GM18858 (cell line): ENCODE data around the gene GALNT1.

Source experiments
- ATAC-seq: cut with Tn5 transposase; IDR thresholded peaks from one replicate; pipeline ENCODE4 v1.9.1; 2021; ENCODE audit not compliant: unreplicated experiment

GALNT1 gene

DNA sequence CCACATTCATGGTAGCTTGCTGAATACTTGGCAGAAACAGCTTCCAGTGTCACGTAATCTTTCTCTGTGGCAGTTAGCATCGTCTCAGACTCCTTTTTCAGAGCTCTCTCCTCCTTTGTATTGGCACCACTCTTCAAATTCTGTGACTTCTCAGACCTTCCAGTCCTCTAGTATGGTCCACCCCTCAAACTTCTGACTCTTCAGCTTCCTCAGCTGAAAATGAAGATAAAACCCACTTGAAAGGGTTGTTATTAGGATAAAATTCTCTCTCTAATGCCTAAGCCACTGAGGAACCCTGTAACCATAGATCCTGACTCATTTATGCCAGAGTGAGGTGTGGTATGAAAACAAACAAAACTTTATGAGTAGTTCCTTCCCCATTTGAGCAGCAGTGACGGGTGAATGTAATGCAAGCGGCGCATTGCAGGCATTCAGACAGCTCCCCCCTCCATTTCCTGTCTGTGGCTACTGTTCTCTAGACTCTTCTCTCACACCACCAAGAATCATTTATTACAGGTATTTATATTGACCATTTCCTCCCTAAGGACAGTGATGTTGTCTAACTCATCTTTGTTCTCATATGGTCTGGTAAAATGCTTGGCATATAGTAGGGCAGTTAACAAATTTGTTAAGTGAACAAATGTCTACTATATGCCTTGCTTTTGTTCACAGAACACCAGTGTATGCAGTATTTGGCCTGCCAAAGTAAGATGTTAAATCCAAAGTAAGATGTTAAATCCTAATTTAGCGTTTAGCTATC, 35.3 kb downstream of the GALNT1 start:
- ATAC-seq = peak; percentile 97

DNA sequence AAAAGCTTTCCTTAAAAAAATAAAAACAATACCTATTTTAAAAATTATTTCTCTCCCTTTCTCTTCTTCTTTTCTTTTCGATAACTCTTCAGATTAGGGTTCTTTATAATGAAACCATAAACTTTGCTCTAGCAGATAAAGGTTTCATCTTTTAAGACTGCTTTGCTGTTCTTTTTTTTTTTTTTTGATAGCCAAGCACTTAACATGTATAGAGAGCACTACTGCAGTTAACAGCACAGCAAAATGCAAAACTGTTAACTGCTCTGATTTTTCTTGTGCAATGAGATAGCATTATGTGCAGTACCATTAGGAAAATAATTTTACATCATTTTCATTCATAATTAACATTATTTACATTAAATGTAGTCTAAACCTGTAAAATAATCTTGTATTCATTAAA, 36.3 kb downstream of the GALNT1 start:
- no peak for ATAC-seq

DNA sequence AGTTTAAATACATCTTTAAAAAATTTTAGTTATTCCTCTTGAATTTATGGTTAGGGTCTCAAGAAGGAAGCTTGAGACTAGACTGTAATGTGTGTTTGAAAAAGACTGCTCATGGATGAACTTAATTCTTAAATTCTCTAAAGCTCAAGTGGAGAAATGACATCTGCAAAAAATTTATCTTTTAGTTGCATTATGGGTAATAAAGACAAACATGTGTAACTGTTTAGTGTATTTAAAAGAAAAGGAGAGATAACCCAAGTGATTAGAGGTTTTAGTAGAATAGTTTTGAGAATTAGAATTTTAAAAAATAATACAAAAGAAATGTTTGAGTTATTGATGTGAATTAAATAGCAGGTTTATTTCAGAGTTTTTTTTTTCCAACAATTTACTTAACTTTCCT, 36.7 kb downstream of the GALNT1 start:
- ATAC-seq = no peak

DNA sequence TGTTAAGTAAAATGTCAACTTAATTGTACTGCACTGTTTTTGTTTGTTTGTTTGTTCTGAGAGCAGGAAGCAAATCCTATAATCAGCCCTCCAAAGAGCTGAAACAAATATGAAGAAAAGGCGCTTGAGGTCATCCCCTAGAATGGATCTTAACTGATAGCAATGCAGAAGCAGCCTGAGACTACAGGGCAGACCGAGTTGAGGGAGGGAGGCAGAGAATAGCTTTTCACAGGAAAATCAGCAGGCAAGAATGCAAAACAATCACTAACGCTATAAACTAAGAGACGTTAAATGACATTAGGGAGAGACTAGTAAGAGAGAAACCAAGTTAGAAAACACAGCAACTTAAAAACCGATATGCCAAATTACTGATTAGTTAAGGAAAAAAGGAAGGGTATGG, 37.2 kb downstream of the GALNT1 start:
- ATAC-seq = no peak

DNA sequence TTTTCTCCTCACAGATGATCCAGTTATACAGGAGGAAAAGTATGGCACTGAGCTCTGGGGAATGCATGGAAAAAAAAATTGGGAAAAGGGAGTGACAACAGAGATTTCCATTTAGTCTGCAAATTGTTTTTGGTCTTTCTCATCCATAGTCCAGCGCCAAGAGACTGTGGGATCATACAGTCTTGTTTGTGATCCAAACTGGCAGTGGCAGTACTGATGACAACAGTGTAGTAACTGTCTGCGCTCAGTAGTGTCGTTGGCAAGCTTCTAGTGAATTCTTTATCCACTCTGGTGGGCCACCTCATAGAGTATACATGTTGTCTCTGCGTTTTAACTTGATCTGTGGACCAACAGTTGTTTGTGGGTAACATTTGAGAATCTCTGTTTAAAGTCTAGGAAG, 37.9 kb downstream of the GALNT1 start:
- no peak for ATAC-seq

DNA sequence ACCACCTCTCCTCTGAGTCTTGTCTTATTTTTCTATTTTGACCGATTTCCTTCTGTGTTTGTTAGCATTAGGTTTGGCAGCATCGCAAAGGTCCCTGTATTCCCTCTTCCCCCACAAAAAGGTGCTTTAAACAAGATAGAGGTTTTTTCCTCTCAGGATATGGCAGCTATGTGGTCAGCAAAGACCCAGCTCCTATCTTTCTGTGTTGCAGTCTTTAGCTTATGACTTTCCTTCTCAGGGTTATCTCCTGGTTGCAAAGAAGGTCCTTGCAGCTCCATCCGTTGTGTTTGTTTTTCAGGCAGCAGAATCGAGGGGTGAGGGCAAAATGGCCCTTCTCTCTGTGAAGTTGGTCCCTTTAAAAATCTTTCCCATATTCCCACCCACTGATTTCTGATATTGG, 38.4 kb downstream of the GALNT1 start:
- no peak for ATAC-seq

DNA sequence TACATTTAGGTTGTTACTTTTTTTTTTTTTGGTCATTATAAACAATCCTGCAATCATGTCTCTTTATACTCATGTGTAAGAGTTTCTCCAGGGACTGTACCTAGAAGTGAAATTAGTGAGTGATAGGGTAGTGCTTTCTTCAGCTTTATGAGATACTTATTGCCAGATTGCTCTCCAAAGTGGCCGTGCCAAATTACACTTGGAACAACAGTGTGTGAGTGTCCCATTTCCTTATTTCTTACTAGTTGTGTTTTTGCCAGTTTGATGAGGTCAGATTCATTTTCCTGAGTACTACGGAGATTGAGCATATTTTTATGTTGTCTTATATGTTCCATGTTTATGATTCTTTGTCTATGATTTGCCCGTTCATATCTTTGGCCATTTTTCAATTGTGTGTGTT, 39.2 kb downstream of the GALNT1 start:
- no peak for ATAC-seq

DNA sequence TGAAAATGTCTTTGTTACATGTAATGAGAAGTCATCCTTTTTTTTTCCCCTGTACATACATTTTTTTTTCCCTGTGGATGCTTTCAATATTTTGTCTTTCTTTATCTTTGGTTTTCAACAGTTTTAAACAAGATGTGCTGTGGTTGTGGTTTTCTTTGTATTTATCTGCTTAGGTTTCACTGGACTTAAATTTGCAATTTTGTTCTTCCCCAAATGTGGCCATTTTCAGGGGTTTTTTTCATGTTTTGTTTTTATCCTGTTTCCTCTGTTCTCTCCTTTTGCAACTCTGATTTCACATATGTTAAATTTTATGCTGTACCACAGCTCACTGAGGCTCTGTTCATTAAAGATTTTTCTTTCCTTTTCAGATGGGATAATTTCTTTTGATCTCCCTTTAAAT, 41.7 kb downstream of the GALNT1 start:
- ATAC-seq = no peak

DNA sequence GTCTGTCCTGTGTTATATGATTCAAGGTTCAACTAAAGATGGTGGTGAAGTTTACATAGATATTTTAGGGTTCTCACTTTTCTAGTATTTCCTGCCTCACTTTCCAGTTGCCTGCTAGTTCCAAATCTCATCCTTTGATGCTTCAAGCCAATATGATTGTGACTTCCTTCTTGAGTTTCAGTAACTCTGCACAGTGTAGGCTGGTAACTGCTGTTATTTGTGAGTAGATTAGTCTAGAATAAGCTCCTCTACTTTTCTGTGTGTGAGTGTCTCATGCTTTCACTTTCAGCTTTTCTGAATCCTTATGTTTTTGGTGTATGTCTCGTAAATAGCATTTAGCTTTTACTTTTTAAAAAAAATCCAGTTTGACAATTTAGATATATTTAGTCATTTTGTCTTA, 42.6 kb downstream of the GALNT1 start:
- peak; percentile 91 for ATAC-seq

DNA sequence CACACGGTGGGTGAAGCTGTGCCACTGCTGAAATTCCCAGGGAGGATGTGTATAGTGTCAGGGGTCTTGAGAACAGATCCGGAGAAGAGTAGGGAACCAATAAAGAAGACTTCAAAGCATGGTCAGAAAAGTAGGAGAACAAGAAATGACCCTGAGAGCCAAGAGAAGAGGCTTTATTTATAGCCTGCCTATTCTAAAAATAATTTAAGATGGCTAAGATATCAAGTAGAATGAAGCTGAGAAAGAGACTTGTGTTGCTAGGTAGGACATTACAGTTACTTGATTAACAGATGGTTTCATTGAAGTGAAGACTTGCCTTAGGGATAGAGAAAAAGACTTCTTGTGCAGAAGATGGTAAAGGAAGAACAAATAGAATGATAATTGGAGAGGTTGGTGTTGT, 43.7 kb downstream of the GALNT1 start:
- ATAC-seq = no peak

DNA sequence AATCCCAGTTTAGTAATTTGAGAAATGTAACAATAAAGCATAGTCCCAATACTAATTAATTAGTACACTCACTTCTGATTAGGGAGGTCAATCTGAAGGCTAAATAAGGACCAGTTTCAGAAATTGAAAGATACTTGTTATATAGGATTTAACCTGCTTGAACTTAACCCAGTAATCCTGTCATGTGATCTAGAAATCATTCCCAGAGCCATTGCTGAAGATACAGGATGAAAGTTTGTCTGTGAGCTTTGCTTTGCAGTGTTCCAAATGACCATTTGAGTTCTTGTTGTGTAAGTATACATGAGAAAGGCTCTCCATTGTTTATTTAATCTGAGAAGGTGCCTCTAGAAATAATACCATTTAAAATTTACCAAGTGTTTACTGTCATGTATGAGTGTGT, 52.2 kb downstream of the GALNT1 start:
- no peak for ATAC-seq

DNA sequence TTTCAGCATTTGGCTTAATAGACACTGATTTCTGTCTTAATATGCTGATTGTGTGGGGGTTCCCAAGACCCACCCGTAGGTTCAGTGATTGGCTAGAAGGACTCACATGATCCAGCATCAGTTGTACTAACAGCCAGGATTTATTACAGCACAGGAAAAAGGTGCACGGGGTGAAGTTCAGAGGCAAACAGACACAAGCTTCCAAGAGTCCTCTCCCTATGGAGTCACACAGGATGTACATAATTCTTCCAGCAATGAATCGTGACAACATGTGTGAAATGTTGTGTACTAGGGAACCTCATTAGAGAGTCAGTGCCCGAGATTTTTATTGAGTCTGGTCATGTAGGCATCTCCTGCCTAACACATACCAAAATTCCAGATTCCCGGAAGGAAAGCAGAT, 52.8 kb downstream of the GALNT1 start:
- ATAC-seq = no peak

DNA sequence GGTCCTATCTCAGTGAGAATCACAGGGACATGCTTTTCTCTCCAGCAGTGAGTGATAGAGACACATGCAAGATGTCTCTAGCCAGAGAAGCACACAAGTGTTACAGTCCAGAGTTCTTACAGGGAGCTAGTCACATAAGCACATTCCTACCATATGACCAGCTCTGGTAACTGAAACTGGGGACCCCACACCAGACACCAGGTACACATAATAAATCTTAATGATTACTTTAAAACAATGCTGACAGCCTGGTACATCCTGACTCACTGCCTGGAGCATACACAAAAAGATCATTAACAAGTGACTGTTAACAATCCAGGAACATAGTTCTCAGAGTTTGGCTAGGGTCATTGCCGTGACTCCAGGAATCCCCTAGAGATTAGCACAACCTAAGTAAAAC, 53.6 kb downstream of the GALNT1 start:
- ATAC-seq = no peak

DNA sequence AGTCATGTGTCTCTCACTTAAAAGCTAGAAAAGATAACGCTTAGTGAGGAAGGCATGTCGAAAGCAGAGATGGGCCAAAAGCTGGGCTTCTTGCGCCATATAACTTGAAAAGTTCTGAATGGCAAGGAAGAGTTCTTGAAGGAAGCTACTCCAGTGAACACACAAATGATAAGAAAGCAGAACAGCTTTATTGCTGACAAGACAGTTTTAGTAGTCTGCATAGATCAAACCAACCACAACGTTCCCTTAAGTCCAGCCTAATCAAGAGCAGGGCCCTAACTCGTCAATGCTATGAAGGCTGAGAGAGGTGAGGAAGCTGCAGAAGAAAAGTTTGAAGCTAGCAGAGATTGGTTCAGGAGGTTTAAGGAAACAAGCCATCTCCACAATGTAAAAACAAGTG, 55.7 kb downstream of the GALNT1 start:
- ATAC-seq = no peak

DNA sequence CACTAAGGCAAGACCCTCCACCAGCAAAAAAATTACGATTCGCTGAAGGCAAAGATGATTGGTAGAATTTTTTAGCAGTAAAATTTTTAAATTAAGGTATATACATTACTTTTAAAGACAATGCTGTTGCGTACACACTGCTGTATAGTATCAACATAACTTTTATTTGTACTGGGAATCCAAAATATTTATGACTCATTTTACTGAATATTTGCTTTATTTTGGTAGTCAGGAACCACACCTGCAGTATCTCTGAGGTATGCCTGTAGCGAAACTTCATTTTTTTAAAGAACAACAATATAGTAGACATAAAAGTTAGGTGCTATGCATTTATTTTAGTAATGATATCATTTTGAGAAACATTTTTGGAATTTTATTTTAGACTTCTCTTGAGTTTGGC, 57.8 kb downstream of the GALNT1 start:
- no peak for ATAC-seq

DNA sequence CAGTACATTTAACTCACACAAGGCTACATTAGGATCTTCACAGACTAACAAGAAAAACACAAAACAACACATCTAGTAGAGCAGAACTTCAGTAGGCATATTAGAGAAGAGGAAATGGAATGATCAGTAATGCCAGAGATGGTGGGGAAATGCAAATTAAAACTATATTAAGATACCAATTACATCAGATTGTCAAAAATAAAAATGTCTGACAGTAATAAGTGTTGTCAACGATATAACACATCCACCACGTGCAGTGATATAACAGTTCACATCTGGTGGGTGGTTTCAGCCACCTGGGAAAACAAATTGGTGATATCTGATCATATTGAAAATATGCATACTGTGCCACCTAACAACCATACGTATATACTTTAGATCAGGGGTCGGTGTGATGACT, 59.9 kb downstream of the GALNT1 start:
- no peak for ATAC-seq

DNA sequence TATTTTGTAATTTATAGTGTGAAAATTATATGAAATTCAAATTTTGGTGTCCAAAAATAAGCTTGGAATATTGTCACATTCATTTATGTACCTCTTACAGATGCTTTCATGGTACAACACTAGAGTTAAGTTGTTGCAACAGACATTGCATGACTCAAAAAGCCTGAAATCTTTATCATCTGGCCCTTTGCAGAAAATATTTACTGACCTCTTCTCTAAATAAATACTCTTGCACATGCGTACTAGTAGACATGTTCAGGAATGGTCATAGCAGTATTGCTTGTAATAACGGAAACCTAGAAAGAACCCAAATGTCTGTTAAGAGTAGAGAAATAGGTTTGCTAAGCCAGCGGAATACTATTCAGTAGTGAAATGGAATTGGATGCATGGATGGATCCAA, 60.4 kb downstream of the GALNT1 start:
- ATAC-seq = no peak

DNA sequence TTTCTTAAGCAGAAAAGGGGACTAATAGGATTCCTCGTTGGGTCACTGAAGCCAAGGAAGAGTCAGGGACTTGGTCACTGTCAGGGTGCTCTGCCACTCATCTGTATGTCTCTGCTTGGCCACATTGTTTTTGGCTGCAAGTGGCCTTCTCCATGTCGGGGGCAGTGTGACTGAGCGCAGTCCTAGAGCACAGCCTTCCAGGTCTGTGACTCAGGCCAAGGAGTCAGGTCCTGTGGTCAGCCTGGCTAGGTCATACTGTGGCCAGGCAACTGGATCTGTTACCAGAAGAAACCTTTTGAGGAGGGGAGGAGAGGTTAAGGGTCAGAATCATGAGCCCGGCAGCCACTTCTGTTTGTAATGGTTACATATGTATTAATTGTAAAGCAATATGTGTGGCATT, 61.3 kb downstream of the GALNT1 start:
- no peak for ATAC-seq

DNA sequence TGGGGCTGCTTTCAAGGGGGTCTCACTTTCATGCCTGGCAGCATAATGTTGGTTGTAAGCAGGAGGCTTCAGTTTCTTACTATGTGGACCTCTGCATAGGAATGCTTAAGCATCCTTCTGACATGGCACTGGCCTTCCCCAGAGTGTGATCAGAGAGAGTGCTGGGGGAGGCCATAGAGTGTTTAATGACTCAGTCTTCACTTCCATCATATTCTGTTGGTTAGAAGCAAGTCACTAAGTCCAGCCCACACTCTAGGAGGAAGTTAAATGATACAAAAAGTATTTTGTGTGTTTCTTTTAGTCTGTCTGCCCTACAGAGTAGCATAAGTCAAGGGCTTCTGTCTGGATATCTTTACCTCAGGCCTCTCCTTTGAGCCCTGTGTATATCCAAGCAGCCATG, 64.9 kb downstream of the GALNT1 start:
- ATAC-seq = no peak

DNA sequence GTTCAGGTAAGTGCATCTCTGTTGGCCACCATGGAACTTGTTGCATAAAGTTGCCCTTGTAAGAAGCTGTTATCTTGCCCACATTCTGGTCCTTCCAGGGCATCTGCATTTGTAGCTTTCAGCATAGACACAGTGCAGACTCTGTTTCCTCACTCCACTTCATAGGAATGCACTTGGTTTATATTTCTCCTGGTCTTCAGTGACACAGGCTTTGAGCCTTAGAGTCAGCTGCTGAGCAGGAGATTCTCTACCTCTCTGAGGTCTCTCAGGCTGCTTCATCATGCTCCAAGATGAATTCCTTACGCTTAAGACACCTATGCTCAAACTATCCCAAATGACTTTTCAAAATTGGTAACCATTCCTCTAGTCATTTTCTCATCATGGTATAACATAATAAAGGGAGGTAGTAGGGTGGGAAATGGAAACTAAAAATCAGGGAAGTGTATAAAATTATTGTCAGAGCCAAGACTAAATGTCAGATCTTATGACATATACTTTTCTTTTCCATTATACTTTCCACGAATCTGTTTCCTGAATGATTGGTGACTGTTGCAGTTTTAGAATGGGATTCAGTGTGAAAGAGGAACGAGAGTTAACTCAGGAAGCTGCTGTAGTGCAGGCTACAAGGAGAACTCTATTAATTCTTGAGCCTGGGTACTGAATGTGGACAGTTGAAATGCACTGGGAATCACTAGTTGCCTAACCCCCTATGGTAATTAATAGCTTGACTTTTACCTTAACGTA, 72.0 kb downstream of the GALNT1 start:
- no peak for ATAC-seq

DNA sequence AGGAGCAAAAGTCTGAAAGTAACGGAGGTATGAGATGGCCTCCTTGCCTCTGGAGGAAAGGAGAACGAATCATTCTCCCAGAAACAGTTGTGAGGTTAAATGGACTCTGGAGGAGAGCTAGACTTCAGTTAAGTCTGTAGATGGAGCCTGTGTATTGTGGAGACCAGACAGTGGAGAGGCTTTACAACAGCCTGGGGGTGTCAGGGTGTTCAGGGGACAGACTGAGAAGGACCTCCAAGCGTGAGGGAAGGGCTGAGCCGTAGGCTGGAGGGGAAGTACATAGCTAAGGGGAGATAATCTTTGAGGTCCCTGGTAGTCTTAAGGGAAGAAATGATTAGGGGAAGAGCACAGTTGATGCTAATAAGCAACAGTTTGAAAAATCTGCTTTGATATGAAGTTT, 76.6 kb downstream of the GALNT1 start:
- ATAC-seq = no peak

DNA sequence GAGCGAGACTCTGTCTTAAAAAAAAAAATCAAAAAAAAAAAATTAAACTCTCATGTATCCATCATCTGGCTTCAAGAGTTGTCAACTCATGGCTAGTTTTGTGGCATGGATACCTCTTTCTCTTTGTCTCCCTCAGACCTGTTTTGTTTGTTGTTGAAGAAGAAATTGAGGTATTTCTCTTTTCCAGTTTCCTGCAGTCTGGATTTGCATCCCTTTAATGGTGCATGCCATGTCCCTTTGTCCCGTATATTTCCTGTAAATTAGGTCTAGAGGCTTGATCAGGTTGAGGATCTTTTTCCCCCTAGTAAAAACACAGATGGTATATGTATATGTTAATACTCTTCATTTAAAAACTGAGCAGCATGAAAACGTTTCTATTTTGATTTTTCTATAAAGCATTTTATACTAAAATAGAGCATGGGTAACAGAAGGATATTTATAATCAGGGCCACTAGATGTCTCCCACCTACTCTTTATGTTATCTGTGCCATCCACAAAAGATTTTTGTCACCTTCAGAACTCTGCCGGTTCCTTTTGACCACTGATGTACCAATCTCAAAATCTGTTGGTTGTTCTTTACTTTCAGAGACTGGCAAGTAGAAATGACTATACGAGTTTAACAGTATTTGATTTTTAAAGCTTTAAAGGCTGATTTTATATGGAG, 80.1 kb downstream of the GALNT1 start:
- ATAC-seq = no peak
